Esophagus squamous epithelium (tissue), 4 donors: ENCODE data around the gene POU2F1.
"Not testable (repeated sequence)": the region's sequence is repeated elsewhere in the genome, so short reads cannot be mapped to it uniquely, and the experiment has no call there.

Experiments
- CTCF ChIP-seq, 6 experiments: fragments of 450-650 bp in 4 of 6; fragments of 200-600 bp in 2 of 6; sonication (generic) in 2 of 6; IDR thresholded peaks; one replicate each; pipeline ENCODE4 v1.5.1; 2016 to 2019; ENCODE audit warnings: antibody characterized with exemption in 6 of 6, mild to moderate bottlenecking in 4 of 6, moderate library complexity in 4 of 6
- POLR2A ChIP-seq, 4 donors: fragments of 450-650 bp; IDR thresholded peaks; one replicate each; pipeline ENCODE4 v1.6.1; 2017; ENCODE audit warnings: antibody characterized with exemption in 4 of 4, mild to moderate bottlenecking in 4 of 4, moderate library complexity in 3 of 4

DNA sequence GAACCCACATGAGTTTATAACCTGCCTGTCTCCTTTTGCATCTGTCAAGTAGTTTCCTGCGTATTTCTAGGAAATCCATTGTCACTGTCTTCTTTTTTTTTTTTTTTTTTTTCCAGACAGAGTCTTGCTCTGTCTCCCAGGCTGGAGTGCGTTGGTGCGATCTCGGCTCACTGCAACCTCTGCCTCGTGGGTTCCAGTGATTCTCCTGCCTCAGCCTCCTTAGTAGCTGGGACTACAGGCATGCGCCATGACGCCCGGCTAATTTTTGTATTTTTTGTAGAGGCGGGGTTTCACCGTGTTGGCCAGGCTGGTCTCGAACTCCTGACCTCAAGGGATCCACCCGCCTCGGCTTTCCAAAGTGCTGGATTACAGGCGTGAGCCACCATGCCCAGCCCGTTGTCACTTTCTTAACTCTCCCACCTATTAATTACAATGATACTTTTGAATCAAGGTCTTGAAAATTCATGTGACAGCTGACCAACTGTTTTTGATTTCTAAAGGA is 4.1 kb downstream of the POU2F1 start:
- TF ChIP-seq CTCF, POLR2A (IDR thresholded peaks at IDR 0.05): not testable (repeated sequence)
